HG03097 (cell line): ENCODE data around the gene HOXC4.

Experiments
- ATAC-seq: cut with Tn5 transposase; IDR thresholded peaks from one replicate; pipeline ENCODE4 v1.9.1; 2021; ENCODE audit not compliant: unreplicated experiment, low FRiP score

The HOXC4 gene

DNA sequence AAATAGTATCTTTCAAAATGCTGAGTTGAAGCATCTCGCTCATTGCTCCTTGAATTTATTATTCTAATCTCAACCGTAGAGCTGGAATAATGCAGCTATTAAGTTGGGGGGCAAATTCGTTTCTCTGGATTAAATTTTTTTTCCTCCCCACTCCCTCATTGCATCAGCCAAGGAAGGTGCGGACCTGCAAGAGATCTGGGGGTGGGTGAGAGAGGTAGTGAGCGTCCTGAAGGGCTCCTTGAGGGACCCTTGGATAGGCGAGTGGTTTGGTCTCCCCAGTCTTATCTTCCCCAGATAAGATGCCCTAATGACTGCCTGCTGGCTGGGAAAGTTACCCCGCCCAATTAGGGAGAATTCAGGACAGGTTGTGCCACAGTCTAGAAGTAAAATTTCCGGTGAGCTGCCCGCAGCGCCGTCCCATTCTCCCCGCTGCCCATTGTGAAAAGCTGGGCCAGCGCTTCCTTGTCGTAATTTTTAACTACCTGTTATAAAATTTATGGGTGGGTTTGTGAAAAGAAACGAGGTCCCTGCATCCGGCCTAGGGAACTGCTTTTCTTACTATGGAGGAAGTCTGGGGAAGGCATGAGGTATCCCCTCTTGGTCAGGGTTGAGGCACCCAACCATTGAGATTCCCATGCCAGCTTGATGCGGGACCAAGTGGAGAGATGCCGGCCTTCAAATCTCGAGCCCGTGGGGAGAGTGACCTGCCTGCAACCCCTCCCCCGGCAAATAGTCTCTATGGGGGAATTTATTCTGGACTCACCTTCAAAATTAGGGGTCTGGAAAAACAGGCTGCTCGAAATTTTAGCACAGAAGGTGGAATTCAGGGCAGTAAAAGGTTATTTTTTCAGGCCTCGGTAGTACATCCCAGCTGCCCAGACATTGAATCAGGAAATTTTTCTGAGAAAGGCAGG is 38.4 kb upstream of the HOXC4 start:
- no peak for ATAC-seq

DNA sequence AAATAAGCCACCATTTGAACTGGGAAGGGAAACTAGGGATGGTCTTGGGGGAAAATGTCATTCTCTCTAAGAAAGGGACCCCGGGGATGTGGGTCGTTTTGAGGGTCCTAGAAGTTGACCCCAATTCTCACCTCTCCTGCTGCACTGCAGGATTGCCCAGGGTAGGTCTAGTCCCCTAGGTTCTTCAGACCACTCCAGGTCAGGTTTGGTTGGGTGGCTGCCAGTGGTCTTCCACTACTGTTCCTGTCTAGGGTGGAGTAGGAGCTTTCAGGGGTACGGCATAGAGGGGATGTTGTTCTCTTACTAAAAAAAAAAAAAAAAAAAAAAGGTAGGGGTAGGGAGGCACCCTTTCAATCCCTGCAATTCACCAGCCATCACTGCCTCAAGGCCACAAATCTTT is 37.6 kb upstream of the HOXC4 start:
- ATAC-seq, result no peak

DNA sequence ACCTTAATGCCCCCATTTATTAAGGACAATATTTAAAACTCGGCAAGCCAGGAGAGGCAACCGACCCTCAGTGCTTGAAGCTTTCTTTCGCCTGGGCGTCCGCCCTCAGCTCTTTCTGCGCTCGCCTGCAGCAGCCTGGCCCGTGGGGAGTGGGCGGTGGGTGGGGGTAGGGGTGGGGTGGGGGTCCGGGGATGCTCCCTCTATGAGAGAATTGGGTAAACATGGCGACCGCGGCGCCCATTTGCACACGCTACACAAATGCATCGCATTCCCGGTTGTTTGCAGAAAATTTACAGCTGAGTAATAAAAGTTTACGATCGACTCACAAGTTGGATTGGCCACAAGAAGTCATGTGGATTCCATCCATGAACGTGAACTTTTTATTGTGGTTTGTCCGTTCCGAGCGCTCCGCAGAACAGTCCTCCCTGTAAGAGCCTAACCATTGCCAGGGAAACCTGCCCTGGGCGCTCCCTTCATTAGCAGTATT is 37.1 kb upstream of the HOXC4 start:
- ATAC-seq, result no peak

DNA sequence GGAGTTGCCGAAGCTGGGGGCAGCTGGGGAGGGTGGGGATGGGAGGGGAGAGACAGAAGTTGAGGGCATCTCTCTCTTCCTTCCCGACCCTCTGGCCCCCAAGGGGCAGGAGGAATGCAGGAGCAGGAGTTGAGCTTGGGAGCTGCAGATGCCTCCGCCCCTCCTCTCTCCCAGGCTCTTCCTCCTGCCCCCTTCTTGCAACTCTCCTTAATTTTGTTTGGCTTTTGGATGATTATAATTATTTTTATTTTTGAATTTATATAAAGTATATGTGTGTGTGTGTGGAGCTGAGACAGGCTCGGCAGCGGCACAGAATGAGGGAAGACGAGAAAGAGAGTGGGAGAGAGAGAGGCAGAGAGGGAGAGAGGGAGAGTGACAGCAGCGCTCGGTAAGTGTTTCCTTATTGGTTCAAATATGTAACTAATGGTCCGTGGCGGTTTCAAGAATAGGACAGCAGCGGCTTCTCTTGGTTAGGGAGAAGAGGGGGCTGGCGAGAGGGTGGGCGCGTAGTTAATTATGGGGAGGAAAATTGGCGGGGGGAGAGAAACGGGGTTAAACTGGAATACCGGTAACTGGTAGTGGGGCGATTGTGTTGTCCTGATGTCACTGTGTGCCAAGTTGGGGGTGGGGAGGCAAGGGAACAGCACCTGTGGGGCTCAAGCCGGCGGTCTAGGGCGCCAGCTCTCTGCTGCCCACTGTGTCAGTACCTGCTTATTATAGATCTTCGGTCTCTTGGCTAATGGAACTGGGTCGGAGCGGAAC is 36.4 kb upstream of the HOXC4 start:
- ATAC-seq, result peak; percentile 13

DNA sequence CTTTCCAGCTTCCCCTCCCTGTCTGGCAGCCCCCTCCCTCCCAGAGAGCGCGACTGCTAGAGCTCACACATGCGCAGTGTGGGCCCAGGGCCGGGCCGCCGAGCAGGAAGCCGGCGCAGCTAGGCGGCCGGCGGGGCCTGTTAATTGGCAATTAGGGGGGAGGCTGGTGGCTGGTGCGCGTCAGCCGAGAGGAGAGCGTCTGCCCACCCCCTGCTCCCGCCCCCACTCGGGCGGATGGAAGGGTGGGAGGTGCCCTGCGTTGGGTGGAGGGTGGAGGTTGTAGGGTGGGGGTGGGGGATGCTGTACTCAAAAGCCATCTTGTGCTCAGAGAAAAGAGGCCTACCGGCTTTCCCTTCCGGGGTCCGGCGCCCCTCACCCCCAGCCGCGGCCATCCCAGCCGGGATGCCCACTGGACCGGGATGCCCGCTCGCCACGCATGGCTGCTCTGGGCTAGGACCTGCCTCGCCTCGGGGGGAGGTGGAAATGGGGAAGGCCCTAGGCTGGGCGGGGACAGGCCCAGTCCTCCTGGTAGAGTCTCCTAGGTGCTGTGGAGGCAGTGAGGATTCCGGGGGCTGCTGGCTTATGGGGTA is 35.7 kb upstream of the HOXC4 start:
- peak; percentile 62 for ATAC-seq

DNA sequence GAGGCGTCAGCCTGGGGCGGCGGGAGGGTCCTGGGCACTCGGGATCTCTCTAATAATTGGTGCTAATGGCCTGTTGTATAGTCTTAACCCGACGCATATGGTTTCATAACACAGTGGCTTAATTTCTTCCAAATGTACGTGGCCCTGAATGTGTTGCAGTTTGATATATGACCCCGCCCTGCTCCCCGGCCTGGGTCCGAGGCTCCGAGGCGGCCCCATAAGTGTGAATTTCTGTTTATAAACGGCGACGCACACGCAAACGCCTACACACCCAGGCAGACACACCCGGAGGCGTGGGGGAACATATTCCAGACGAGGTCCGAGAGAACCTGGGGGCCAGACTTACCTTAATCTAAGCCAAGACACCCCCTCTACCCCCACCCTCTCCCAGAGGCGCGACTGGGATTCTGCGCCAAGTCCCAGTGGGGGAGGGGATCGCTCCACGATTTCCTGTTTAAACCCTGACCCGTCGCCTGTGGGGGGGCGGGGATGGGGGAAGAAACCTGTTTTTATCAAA is 35.1 kb upstream of the HOXC4 start:
- ATAC-seq, result no peak

DNA sequence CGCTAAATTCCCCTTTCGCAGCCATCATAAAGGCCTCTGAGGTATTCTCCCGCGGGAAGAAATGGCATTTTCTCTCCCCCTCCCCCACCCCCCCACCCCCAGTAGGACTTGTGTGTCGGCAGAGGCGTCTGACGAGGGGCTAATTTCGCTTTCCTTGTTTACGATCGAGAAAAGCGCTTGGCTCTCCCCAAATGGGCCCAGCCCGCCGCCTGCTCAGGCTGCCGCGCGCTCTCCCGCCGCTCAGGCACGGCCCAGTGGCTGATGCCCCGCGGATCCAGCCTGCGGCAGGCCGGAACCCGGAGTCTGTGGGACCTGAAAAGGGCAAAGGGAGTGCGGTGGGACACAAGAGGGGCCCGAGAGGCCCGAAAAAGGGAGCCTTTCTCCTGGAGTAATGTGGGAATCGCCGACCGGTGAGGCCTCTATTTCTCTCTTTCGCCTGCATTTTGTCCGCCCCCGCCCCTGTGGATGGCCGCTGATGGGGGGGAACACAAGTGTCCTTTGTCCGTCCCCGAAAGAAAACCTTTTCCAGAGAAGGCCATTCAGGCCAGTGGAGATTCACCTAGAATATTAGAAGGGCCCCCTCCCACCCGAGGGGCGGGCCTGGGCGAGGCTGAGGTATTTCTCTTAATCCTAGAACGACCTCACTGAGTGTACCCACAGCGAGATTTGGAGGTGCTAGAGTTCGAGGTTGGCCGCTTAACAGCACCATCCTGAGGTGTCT is 34.4 kb upstream of the HOXC4 start:
- no peak for ATAC-seq

DNA sequence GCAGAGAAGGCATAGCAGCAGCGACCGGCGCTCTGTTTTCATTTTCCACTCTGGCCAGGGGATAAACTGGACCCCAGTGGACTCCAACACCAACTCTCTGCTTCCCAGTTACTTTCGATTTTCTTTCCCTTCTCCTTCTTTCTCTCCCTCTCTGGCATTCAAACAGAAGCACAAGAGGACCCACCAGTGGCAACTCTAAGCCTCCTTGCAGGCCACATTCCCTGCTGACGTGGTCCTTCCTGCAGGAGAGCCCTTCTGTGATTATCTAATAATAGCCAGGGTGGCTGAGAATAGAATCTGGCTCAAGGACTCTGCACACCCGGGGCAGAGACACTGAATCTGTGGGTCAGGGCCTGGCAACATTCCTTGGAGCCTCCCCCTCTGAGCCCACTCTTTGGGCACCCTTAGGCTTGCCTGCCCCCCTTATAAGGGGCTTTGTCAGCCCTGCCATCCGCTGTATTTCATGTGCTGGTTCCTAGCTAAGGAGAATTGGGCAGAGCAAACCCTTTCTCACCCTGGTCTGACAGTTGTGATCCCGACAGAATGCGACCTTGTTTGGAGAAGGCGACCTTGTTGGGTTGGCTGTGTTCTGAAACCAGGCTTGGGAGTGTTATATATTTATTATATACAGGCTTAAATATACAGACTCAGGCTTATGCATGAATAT is 33.6 kb upstream of the HOXC4 start:
- no peak for ATAC-seq

DNA sequence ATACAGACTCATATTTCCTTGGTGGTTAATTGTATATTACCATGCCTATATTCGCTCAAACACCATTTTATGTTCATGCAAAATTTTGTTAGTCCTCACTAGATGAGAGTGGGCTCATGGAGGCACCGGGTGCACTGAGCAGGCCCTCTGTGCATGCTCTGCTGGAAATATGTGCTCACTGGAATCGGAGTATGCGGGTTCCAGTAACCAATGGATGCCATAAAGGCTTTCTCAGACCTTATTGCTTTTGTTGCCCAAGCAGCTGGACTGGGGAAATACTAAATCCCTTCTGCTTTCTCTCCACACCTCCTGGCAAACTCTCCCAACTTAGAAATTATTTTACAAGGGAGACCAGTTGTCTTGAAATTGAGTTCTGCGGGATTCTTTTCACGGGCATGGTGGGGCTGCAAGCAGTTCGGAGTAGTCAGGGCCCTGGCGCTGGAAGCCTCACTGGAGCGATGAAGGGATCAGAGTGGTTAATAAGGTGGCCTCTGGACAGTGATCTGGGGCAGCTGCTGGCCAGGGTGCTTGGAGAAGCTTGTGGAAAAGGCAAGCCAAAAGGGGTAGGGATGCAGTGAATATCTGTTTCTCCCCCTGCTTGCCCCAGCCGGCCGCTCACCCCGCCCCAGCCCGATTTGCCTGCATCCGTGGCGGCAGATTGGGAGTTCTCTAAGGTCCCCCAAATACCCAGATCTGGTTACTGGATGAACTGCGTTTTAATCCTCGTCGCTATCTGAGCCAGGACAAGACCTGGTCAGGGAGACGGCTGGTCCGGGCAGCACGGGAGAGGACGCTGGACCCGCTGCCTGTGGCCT is 32.8 kb upstream of the HOXC4 start:
- no peak for ATAC-seq

DNA sequence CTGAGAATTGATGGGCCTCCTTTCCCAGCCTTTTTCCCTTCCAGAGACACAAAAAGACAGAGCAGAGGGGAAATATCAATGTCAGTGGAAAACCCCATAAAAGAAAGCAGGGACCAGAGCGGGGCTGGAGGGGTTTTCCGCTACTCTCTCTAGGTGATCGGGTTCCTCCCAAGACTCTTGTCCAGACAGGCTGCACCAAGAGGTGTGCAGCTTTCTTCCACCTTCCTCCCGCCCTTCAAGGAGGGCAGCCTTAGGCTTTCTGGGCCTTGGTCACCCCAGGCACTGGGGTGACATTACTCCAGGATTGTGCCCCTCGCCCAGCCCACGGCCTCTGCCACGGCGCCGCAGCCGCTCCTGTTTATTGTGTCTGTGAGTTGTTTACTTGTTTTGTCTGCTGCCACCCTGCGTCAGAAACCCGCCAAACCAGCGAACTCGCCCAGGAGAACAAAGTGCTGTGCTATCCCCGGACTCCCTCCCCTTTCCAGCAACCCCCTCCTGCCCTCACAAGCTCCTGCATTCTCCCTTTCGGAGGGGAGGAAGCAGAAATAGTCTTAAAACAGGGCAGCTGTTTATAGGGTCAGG is 32.1 kb upstream of the HOXC4 start:
- no peak for ATAC-seq

DNA sequence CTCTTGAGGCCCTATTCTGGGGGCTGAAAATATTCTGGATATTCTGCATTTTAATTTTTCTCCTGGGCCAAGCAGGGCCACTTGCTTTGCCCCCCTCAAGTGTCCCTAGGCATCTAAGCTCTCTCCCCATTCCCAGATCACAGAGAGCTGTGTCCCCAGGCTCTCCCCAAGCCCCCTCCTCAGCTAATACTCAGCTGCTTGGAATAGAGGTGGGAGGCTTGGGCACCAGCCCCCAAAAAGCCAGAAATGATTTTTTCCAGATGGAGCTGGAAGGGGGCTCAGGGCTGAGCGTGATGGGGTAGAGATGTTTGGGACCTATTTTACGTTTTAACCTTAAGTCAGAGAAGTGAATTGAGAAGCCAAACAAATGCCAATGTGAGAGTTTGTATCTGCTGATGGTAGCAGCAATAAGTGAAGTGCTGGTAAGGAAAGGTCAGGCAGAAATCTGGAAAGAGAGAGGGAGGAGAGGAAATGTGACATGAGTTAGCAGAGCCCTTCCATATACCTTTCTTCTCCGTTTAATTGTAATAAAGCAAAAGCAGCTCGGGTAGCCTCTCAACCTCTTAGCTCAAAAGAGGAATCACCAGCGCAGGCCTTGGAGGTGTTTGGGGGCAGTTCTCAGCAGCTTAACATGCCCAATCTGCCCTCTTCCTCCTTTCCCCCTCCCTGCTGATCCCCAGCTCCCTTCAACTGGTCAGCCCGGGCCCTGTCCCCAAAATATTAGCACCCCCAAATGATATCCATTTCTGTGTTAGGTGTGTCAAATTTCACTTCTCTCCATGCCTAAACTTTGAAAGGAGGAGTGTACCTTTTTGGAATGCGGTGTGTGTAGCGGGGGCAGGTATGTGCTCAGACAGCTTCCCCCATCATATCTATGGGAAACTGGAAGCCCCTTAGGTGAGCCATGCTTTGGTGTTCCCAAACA is 30.4 kb upstream of the HOXC4 start:
- ATAC-seq, result no peak

DNA sequence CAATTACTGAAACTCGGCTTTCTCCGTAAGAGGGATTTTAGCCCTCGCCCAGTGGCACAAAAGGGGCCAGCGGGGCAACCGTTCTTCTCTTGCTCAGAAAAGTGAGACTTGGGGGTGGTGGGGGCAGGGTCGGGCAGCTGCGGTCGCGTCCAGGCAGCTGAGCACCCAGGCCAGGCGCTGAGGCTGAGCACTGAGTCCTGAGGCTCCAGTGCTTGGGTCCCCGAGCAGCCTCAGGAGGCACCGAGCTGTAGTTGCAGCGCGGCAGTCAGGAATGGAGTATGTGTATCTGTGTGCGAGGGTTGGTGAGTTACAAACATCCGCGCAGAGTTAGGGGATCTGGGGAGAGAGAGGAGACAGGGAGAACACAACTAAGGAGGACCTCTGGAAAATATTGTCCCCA is 29.5 kb upstream of the HOXC4 start:
- no peak for ATAC-seq

DNA sequence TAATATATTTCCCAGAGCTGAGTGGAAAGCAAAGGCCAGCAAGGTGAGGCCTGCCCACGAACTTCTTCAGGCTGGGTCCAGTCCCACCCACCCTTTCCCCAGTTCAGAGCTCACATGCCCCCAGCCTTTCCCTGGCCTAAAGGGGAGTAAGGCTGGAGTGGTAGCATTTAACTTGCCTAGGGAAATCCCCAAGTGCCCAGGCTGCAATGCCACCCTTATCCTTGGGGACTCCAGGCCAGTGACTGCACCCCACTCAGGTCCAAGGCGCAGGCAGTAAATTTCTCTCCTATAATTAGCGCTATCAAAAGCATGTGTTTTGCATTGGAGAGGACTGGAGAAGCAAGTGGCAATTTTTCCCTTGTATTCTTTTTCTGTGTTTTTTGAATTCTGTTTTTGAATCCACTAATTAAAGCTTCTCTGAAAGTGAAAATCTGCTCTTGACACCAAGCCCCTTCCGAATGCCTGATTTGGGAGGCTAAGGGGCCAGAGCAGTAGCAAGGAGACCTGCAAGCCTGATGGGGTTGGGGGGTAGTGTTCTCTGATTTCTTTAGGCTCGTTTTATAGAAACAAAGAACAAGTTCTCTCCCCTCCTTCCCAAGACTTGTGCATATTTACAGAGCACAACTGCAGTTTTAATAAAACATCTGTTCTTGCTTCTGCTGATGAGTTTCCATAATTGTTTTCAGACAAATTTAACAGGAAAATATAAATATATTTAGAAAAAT is 28.9 kb upstream of the HOXC4 start:
- no peak for ATAC-seq

DNA sequence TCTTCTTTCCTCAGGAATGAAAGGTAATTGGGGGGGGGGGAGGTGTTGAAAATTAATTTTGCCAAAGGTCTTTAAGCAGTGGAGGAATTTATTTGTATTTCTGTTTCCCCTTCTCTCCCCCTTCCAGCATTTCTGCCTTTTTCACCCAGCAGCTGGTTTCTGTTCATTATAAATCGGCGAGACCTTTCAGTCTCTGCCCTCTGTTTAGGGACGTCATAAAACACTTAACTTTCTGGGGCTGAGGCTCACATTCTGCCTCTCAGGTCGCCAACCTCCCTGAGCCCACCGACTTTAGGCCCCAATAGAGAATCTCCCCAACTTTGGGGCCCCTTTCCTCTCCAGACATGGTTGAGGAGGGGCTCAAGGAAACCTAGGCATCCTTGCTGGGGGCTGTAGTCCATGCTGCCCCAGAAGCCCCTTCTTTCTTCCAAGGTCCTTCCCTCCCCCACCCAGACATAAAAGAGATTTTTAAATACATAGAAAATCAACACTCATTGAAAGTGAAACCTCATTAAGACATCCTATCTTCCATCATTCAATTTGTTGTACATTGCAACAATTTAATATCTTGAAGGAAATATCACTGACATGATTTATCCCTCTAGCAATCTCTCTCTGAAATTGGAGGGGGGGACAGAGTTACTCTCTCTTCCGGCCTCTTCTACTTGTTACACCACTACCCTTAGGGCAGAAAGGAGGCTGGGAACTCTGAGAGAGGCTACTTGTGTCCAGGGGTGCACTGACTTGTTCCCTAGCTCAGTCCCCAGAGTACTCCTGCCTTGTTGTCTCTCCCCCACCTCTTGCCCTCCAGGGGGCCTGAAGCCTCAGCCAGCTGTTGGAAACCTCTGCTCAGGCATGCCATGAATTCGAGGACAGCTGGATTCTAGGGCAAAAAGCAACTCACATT is 27.9 kb upstream of the HOXC4 start:
- no peak for ATAC-seq

DNA sequence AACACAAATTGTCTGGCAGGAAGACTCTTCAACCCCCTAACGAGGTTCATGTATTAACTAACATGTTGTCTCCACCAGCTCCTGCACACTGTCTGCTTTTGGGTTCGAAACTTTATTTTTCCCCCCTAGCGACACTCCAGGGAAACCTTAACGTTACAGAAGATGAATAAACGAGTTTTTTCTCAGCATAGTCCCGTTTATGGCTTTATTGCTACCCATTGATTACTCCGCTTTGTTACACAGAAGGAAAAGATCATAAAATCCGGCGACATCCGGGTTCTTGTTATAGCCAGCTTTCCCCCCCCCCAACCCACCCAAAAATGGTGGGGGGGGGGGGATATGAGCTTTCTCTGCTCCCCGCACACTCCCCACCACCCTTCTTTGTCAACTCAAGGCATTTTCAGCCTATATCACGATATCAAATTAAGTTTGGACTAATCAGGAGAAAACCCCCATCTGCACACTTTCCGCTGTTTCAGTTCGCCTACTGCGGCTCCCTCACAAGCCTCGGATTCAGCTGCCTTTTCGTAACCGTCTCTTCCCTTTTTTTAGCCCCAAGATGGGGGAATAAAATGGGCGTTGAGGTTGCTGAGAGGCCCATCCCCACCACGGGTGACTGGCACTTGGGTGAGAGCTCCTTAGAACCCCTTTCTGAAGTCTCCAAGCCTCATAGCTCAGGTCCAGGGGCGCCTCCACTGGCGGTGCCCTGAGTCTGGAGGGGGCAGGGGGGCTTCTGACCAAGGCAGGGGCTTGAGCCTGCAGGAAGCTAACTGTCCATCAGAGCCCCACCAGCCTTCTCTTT is 26.8 kb upstream of the HOXC4 start:
- ATAC-seq, result no peak
